ENCODE results near the gene ZSCAN31. TPM values are rescaled to one million over a fixed set of nuclear protein-coding genes. Genes with fewer than 3 reads are reported as not detected.

The ZSCAN31 gene
- total and polyA plus RNA-seq, 11 donors, result 3.3 to 22.0 (median 9.9) TPM

DNA sequence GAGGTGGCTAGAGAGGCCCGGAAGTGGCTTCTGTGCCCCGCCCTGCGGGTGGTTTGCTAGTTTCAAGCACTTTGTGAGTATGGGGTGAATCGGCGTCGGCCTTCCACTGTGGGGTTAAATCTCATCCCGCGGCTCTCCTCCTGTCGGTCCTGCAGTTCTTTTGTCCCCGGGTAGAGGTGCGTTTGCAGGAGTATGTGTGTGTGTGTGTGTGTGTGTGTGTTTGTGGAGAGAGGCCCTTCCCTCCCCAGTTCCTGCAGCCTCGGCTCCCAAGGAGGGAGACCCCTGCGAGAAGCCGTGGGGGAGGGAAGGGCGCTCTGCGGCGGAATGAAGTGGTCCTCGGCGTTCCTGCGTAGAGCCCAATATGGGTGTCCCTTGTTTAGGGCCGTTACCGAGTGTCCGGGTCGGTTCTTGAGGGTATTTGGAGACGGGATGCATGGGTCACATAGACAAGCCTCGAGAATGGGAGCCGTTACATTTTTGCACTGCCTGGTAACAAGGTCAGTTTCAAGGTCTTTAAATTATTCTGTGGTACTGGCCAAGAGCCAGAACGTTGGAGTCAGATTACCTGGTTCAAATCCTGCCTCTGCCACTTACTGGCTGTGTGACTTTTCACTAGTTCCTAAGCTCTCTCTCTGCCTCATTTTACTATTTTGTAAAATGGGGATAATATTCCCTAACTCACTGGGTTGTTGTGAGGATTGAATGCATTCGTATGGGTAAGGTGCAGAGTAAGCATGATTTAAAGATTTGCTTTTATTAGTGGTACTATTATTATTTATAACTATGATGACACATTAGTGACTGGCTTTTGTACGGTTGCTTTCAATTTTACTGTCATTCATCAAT is 14.2 kb upstream of the ZSCAN31 start, which contains the start of gene ZKSCAN3:
TSS of gene ZKSCAN3 (plus strand) at position 56 of the 846 bp plus-strand sequence. CDS start 9,640 bp downstream, outside the sequence.
- 1 to 2% (median 2%) methylated on average over 27 to 30 of the region's 30 CpGs for WGBS, 4 donors
- no peaks in the 10 kb centered on the region for H3K9me3 ChIP-seq
- ATAC-seq, result peak; percentile 84 to 96 (median 96)
- H3K4me3 ChIP-seq, result peak within 1 kb of the TSS; percentile 38 to 89 (median 71)
- no peaks in the 10 kb centered on the region for H3K27me3 ChIP-seq
- peak within 1 kb of the TSS; percentile 12 to 84 (median 78) for H3K27ac ChIP-seq
- no peaks in the 10 kb centered on the region for H3K36me3 ChIP-seq
- H3K4me1 ChIP-seq, result peaks cover 0 to 42% (median 25%) of the 10 kb centered on the region in 12 donors
- peak in 1 of 2 donors; percentile 28 for TF ChIP-seq POLR2A (IDR thresholded peaks at IDR 0.05)
- TF ChIP-seq, protein P1, sequence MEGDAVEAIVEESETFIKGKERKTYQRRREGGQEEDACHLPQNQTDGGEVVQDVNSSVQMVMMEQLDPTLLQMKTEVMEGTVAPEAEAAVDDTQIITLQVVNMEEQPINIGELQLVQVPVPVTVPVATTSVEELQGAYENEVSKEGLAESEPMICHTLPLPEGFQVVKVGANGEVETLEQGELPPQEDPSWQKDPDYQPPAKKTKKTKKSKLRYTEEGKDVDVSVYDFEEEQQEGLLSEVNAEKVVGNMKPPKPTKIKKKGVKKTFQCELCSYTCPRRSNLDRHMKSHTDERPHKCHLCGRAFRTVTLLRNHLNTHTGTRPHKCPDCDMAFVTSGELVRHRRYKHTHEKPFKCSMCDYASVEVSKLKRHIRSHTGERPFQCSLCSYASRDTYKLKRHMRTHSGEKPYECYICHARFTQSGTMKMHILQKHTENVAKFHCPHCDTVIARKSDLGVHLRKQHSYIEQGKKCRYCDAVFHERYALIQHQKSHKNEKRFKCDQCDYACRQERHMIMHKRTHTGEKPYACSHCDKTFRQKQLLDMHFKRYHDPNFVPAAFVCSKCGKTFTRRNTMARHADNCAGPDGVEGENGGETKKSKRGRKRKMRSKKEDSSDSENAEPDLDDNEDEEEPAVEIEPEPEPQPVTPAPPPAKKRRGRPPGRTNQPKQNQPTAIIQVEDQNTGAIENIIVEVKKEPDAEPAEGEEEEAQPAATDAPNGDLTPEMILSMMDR (IDR thresholded peaks at IDR 0.05), result no peak
- intact Hi-C loops (cut with DNase I), result loop anchor here in 6 of 10 donors (5.0 to 10.0 kb wide), 5 partner anchors 68 to 1165 kb away; partner anchors contain the start of genes NKAPL (in 2 of the 6), ZKSCAN4 (in 2 of the 6) and PGBD1 (in 1 of the 6)
- DNase-seq, result peak; percentile 80 to 91 (median 88)

DNA sequence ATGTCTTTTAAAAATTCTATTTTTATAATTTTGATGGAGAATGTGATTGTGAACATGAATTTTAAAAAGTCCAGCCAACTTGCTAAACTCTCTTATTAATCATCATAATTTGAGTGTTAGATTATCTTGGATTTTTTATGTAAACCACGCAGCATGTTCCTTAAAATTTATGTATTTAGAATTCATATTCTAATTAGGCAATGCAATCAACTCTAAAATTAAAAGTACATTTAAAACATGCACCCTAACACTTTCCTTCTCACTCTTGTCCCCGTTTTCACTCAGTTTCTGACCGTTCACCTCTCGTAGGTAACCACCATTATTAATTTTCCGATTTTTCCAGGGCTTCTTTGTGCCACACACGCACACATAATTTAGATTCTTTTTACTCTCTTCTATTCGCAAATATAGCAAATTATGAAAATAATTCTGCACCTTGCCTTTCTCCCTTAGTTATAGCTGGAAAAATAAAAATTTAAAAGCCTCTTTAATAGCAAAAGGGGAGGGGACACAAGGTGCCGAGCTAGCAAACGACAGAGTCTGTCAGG is 13.5 kb upstream of the ZSCAN31 start:
- H3K36me3 ChIP-seq, result no peaks in the 10 kb centered on the region
- ATAC-seq (no peak), DNase-seq (no peak)
- no peaks in the 10 kb centered on the region for H3K9me3 ChIP-seq
- 1 to 4% (median 2%) methylated on average over 9 of the region's 9 CpGs for WGBS, 4 donors
- no peaks in the 10 kb centered on the region for H3K27me3 ChIP-seq
- intact Hi-C loops (cut with DNase I), result no loop called here
- peak overlapping the region; percentile 38 to 89 (median 71) for H3K4me3 ChIP-seq
- H3K27ac ChIP-seq, result peak overlapping the region; percentile 12 to 84 (median 78)
- H3K4me1 ChIP-seq, result peaks cover 0 to 35% (median 18%) of the 10 kb centered on the region in 12 donors
- TF ChIP-seq, protein P1 (IDR thresholded peaks at IDR 0.05), result no peak
- TF ChIP-seq POLR2A (IDR thresholded peaks at IDR 0.05), result no peak

DNA sequence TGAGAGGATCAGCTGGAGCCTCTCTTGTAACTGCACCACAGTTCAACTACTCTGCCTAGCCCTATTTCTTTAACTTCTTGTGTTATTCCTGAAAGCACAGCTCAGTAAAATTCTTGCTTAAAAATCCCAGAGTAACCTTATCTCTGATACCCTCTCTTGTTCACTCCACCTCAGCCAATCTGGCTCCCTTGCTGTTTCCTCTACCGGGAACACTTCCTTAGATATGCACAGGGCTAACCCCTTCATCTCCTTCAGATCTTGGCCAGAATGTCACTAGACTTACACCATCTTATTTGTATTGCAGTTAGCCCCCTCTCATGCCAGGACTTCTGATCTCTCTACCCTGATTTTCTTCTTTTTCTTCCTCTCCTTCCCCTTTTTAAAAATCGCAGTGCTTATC is 11.2 kb upstream of the ZSCAN31 start:
- no peak overlapping the region for H3K27ac ChIP-seq
- H3K36me3 ChIP-seq, result no peaks in the 10 kb centered on the region
- no peaks in the 10 kb centered on the region for H3K27me3 ChIP-seq
- 17 to 29% (median 22%) methylated on average over 2 of the region's 2 CpGs for WGBS, 4 donors
- no peak overlapping the region for H3K4me3 ChIP-seq
- intact Hi-C loops (cut with DNase I), result no loop called here
- no peaks in the 10 kb centered on the region for H3K9me3 ChIP-seq
- peaks cover 0 to 22% (median 15%) of the 10 kb centered on the region in 12 donors for H3K4me1 ChIP-seq
- DNase-seq, result no peak
- ATAC-seq, result no peak
- TF ChIP-seq, protein P1 (IDR thresholded peaks at IDR 0.05), result no peak
- TF ChIP-seq POLR2A (IDR thresholded peaks at IDR 0.05), result no peak

DNA sequence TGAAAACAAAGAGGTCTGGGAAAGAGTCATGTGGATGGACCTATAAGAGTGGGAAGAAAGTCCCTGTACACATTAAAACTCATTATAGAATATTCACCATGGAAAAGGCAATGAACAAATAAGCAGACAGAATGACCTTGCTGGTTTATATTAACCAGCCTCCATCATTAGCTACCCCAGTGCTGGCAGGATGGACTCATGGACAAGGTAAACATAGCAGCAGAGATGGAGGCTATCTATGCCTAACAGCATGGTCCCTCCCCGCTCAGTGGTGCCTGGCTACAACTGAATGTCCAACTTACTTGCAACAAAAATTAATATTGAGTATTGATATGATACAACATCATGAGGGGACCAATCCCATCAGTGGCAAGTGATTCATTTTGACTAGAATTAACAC is 9.3 kb upstream of the ZSCAN31 start:
- intact Hi-C loops (cut with DNase I), result no loop called here
- WGBS, 4 donors, result 92 to 96% (median 94%) methylated on average over 1 of the region's 1 CpG
- Histone ChIP-seq H3K27ac (no peak overlapping the region), H3K36me3 (no peaks in the 10 kb centered on the region), H3K4me1 (peaks cover 0 to 5% (median 1%) of the 10 kb centered on the region in 12 donors), H3K4me3 (no peak overlapping the region), H3K9me3 (peaks cover 0 to 7% (median 0%) of the 10 kb centered on the region in 12 donors), H3K27me3 (no peaks in the 10 kb centered on the region)
- no peak for ATAC-seq
- no peak for TF ChIP-seq POLR2A (IDR thresholded peaks at IDR 0.05)
- TF ChIP-seq, protein P1 (IDR thresholded peaks at IDR 0.05), result no peak
- no peak for DNase-seq
